BE2C (cell line): ENCODE measurements around the gene ARHGAP22.
A peak's percentile ranks its signal among the peaks of the same experiment; 100 is the strongest.

Experiments used
- DNase-seq: peaks from one replicate; pipeline ENCODE4 v3.0.0-alpha.2; 2020
- H3K27me3 ChIP-seq: fragments of 250-450 bp; sonication (Bioruptor Pico); 2 replicates; pipeline ENCODE4 v1.5.1; 2020; ENCODE audit warnings: mild to moderate bottlenecking
- H3K36me3 ChIP-seq: fragments of 250-450 bp; sonication (Bioruptor Pico); 2 replicates; pipeline ENCODE4 v1.5.1; 2020; ENCODE audit warnings: mild to moderate bottlenecking
- H3K4me1 ChIP-seq: fragments of 250-450 bp; sonication (Bioruptor Pico); 2 replicates; pipeline ENCODE4 v1.5.1; 2020
- H3K4me3 ChIP-seq: 2 replicates; pipeline ENCODE4 v1.5.1; 2011; ENCODE audit warnings: low read depth, low read length
- H3K9me3 ChIP-seq: fragments of 250-450 bp; sonication (Bioruptor Pico); 2 replicates; pipeline ENCODE4 v1.5.1; 2020
- CTCF ChIP-seq: IDR thresholded peaks from 2 replicates; pipeline ENCODE4 v1.5.1; 2012; ENCODE audit warnings: mild to moderate bottlenecking, low read depth, low read length

Gene ARHGAP22

GRCh38 chr10:48609899-48610584 lies 5.2 kb upstream of the ARHGAP22 start:
- no peak for TF ChIP-seq CTCF
- no peaks in the 10 kb centered on the region for H3K9me3 ChIP-seq
- peaks cover 2% of the 10 kb centered on the region; the same call in 1 of the 2 replicates for H3K27me3 ChIP-seq
- DNase-seq, result no peak
- H3K36me3 ChIP-seq, result no peaks in the 10 kb centered on the region
- H3K4me1 ChIP-seq, result no peaks in the 10 kb centered on the region
- no peak overlapping the region for H3K4me3 ChIP-seq

GRCh38 chr10:48609441-48609840 lies 4.6 kb upstream of the ARHGAP22 start:
- Histone ChIP-seq H3K36me3 (no peaks in the 10 kb centered on the region), H3K9me3 (no peaks in the 10 kb centered on the region), H3K4me3 (no peak overlapping the region), H3K27me3 (peaks cover 2% of the 10 kb centered on the region; the same call in 1 of the 2 replicates), H3K4me1 (no peaks in the 10 kb centered on the region)
- TF ChIP-seq CTCF, result no peak
- no peak for DNase-seq

- Histone ChIP-seq H3K4me1 (no peaks in the 10 kb centered on the region), H3K4me3 (no peak overlapping the region), H3K36me3 (no peaks in the 10 kb centered on the region), H3K9me3 (no peaks in the 10 kb centered on the region), H3K27me3 (peaks cover 4% of the 10 kb centered on the region; the same call in 1 of the 2 replicates)
- no peak for DNase-seq
- TF ChIP-seq CTCF, result no peak
Observed at GRCh38 chr10:48608976-48609375, 4.1 kb upstream of the ARHGAP22 start.

- no peaks in the 10 kb centered on the region for H3K36me3 ChIP-seq
- peaks cover 5% of the 10 kb centered on the region; the same call in 1 of the 2 replicates for H3K27me3 ChIP-seq
- peak; percentile 82 for TF ChIP-seq CTCF
- H3K4me1 ChIP-seq, result no peaks in the 10 kb centered on the region
- no peaks in the 10 kb centered on the region for H3K9me3 ChIP-seq
- DNase-seq, result peak; percentile 41
- H3K4me3 ChIP-seq, result no peak overlapping the region
Observed at GRCh38 chr10:48608279-48608681, 3.4 kb upstream of the ARHGAP22 start.

GRCh38 chr10:48607356-48608278 lies 2.7 kb upstream of the ARHGAP22 start:
- H3K36me3 ChIP-seq, result no peaks in the 10 kb centered on the region

More at GRCh38 chr10:48607356-48608278, 2.7 kb upstream of the ARHGAP22 start:
- no peak for DNase-seq
- Histone ChIP-seq H3K9me3 (no peaks in the 10 kb centered on the region), H3K4me3 (no peak overlapping the region), H3K27me3 (peaks cover 5% of the 10 kb centered on the region; the same call in 1 of the 2 replicates), H3K4me1 (no peaks in the 10 kb centered on the region)
- TF ChIP-seq CTCF, result no peak
